ACC112 (cell line): ENCODE data around the gene AGBL3.

Experiments used
- H2AFZ ChIP-seq: fragments of 200-600 bp; sonication (generic); one replicate; pipeline ENCODE4 v1.6.0; 2017; ENCODE audit warnings: antibody characterized with exemption, low read length; ENCODE audit not compliant: unreplicated experiment
- H3K27ac ChIP-seq: fragments of 200-600 bp; sonication (generic); 2 replicates; pipeline ENCODE4 v1.5.1; 2014; ENCODE audit warnings: low read depth, mild to moderate bottlenecking, antibody characterized with exemption, low read length, moderate library complexity
- H3K27me3 ChIP-seq: fragments of 200-600 bp; sonication (generic); 2 replicates; pipeline ENCODE4 v1.6.1; 2014; ENCODE audit warnings: mild to moderate bottlenecking, antibody characterized with exemption, low read length, moderate library complexity, mixed read lengths; ENCODE audit not compliant: insufficient read depth
- H3K36me3 ChIP-seq: fragments of 200-600 bp; sonication (generic); 2 replicates; pipeline ENCODE4 v1.6.1; 2016; ENCODE audit warnings: mild to moderate bottlenecking, antibody characterized with exemption, low read length, moderate library complexity, mixed read lengths; ENCODE audit not compliant: insufficient read depth
- H3K4me1 ChIP-seq: fragments of 200-600 bp; sonication (generic); one replicate; pipeline ENCODE4 v1.6.1; 2016; ENCODE audit warnings: low read length, mixed read lengths; ENCODE audit not compliant: insufficient read depth, unreplicated experiment, control insufficient read depth
- H3K4me3 ChIP-seq: fragments of 200-600 bp; sonication (generic); 2 replicates; pipeline ENCODE4 v1.5.1; 2014; ENCODE audit warnings: mild to moderate bottlenecking, low read depth, low read length
- H3K79me2 ChIP-seq: fragments of 200-600 bp; sonication (generic); one replicate; pipeline ENCODE4 v1.6.0; 2016; ENCODE audit warnings: low read length; ENCODE audit not compliant: control insufficient read depth, unreplicated experiment, insufficient read depth

AGBL3 gene

GRCh38 chr7:135076882-135077281 lies 90.6 kb downstream of the AGBL3 start:
- peaks cover 9% of the 10 kb centered on the region; the same call in 1 of the 2 replicates for H3K27me3 ChIP-seq
- H3K36me3 ChIP-seq: no peaks in the 10 kb centered on the region
- H3K79me2 ChIP-seq: no peaks in the 10 kb centered on the region
- no peak overlapping the region for H2AFZ ChIP-seq
- no peak overlapping the region for H3K27ac ChIP-seq
- no peaks in the 10 kb centered on the region for H3K4me1 ChIP-seq
- H3K4me3 ChIP-seq: no peak overlapping the region

GRCh38 chr7:135077642-135078041 lies 91.3 kb downstream of the AGBL3 start:
- Histone ChIP-seq H2AFZ (no peak overlapping the region), H3K27ac (no peak overlapping the region), H3K27me3 (peaks cover 9% of the 10 kb centered on the region; the same call in 1 of the 2 replicates), H3K36me3 (no peaks in the 10 kb centered on the region), H3K79me2 (no peaks in the 10 kb centered on the region), H3K4me1 (no peaks in the 10 kb centered on the region), H3K4me3 (no peak overlapping the region)

GRCh38 chr7:135078051-135078450 lies 91.7 kb downstream of the AGBL3 start:
- peaks cover 9% of the 10 kb centered on the region; the same call in 1 of the 2 replicates for H3K27me3 ChIP-seq
- no peaks in the 10 kb centered on the region for H3K4me1 ChIP-seq
- H3K79me2 ChIP-seq: no peaks in the 10 kb centered on the region
- H2AFZ ChIP-seq: no peak overlapping the region
- no peak overlapping the region for H3K4me3 ChIP-seq
- no peak overlapping the region for H3K27ac ChIP-seq
- H3K36me3 ChIP-seq: no peaks in the 10 kb centered on the region

GRCh38 chr7:135079068-135079467 lies 92.8 kb downstream of the AGBL3 start:
- no peaks in the 10 kb centered on the region for H3K79me2 ChIP-seq
- H3K4me1 ChIP-seq: no peaks in the 10 kb centered on the region

GRCh38 chr7:135083005-135083404 lies 96.7 kb downstream of the AGBL3 start:
- H2AFZ ChIP-seq: no peak overlapping the region
- H3K36me3 ChIP-seq: no peaks in the 10 kb centered on the region
- no peaks in the 10 kb centered on the region for H3K27me3 ChIP-seq
- H3K79me2 ChIP-seq: no peaks in the 10 kb centered on the region
- H3K27ac ChIP-seq: no peak overlapping the region
- no peaks in the 10 kb centered on the region for H3K4me1 ChIP-seq
- H3K4me3 ChIP-seq: no peak overlapping the region

More at GRCh38 chr7:135079068-135079467, 92.8 kb downstream of the AGBL3 start:
- Histone ChIP-seq H3K36me3 (no peaks in the 10 kb centered on the region), H2AFZ (no peak overlapping the region), H3K27me3 (peaks cover 9% of the 10 kb centered on the region; the same call in 1 of the 2 replicates), H3K4me3 (no peak overlapping the region), H3K27ac (no peak overlapping the region)

GRCh38 chr7:135088566-135088965 lies 102.3 kb downstream of the AGBL3 start:
- no peaks in the 10 kb centered on the region for H3K36me3 ChIP-seq
- no peak overlapping the region for H3K27ac ChIP-seq
- no peaks in the 10 kb centered on the region for H3K27me3 ChIP-seq
- H3K4me3 ChIP-seq: no peak overlapping the region
- H2AFZ ChIP-seq: no peak overlapping the region
- H3K4me1 ChIP-seq: no peaks in the 10 kb centered on the region
- no peaks in the 10 kb centered on the region for H3K79me2 ChIP-seq

- no peak overlapping the region for H2AFZ ChIP-seq
- H3K4me1 ChIP-seq: no peaks in the 10 kb centered on the region
- H3K4me3 ChIP-seq: no peak overlapping the region
- no peak overlapping the region for H3K27ac ChIP-seq
- H3K27me3 ChIP-seq: no peaks in the 10 kb centered on the region
- no peaks in the 10 kb centered on the region for H3K36me3 ChIP-seq
- H3K79me2 ChIP-seq: no peaks in the 10 kb centered on the region
Measured at GRCh38 chr7:135091717-135092116, 105.4 kb downstream of the AGBL3 start.

- Histone ChIP-seq H3K27ac (no peak overlapping the region), H3K79me2 (no peaks in the 10 kb centered on the region), H3K36me3 (no peaks in the 10 kb centered on the region), H3K4me1 (no peaks in the 10 kb centered on the region), H2AFZ (no peak overlapping the region), H3K27me3 (no peaks in the 10 kb centered on the region), H3K4me3 (no peak overlapping the region)
Measured at GRCh38 chr7:135094472-135095237, 108.3 kb downstream of the AGBL3 start.

GRCh38 chr7:135095450-135095849 lies 109.1 kb downstream of the AGBL3 start:
- H2AFZ ChIP-seq: no peak overlapping the region
- no peaks in the 10 kb centered on the region for H3K27me3 ChIP-seq
- H3K79me2 ChIP-seq: no peaks in the 10 kb centered on the region
- H3K4me1 ChIP-seq: no peaks in the 10 kb centered on the region
- H3K36me3 ChIP-seq: no peaks in the 10 kb centered on the region
- no peak overlapping the region for H3K27ac ChIP-seq
- no peak overlapping the region for H3K4me3 ChIP-seq

- Histone ChIP-seq H3K36me3 (no peaks in the 10 kb centered on the region), H3K27ac (no peak overlapping the region), H2AFZ (no peak overlapping the region), H3K79me2 (no peaks in the 10 kb centered on the region), H3K4me3 (no peak overlapping the region), H3K27me3 (no peaks in the 10 kb centered on the region), H3K4me1 (peaks cover 6% of the 10 kb centered on the region)
Measured at GRCh38 chr7:135098391-135098790, 112.1 kb downstream of the AGBL3 start.

GRCh38 chr7:135100856-135101255 lies 114.5 kb downstream of the AGBL3 start:
- no peak overlapping the region for H2AFZ ChIP-seq
- H3K4me1 ChIP-seq: peaks cover 6% of the 10 kb centered on the region
- no peak overlapping the region for H3K27ac ChIP-seq
- H3K79me2 ChIP-seq: no peaks in the 10 kb centered on the region
- no peak overlapping the region for H3K4me3 ChIP-seq
- H3K27me3 ChIP-seq: no peaks in the 10 kb centered on the region
- no peaks in the 10 kb centered on the region for H3K36me3 ChIP-seq
